Measurements from ENCODE around the gene SNRNP40. TPM values are rescaled to one million over a fixed set of nuclear protein-coding genes. Genes with fewer than 3 reads are reported as not detected.
A peak's percentile ranks its signal among the peaks of the same experiment; 100 is the strongest.

SNRNP40 gene
- polyA plus RNA-seq, 3 donors from 2014 or later: 80.7 to 150 (median 101) TPM

DNA sequence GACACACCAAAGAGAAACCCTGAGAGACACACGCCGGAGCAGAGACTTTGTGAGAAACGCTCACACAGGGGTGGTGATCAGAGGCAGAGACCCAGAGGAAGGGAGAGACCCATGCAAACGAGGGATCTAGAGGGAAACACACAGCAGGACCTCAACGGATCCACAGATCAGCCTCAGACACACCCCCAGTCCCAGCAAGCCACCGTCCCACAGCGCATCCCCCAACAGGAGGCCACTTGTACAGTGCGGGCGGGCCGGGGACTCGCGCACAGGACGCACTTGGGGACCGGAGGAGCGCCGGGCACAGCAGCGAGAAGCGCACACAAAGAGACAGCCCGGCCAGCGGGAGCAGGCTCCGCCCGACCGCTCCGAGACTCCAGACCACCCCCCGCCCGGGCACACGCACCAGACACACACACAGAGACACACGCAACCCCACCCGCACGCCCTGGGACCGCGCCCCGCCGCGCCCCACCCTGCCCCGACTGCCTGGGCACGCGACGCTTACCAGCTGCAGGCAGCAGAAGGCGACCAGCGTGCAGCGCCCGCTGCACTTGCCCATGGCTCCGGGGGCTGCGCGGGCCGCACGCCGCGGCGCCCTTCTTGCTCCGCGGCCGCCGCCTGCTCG is 57.5 kb downstream of the SNRNP40 start:
- Mint-ChIP-seq H3K27me3 (ENCODE audit: low read depth in 3 of 3) (peaks cover 15 to 35% (median 17%) of the 10 kb centered on the region in 3 donors), H3K36me3 (peaks cover 0 to 3% (median 0%) of the 10 kb centered on the region in 3 donors), H3K9me3 (peaks cover 0 to 1% (median 0%) of the 10 kb centered on the region in 6 donors), H3K4me3 (peak overlapping the region in 2 of 5 donors; percentile 60 to 63), H3K4me1 (peaks cover 9 to 19% of the 10 kb centered on the region in 2 donors), H3K27ac (no peak overlapping the region)
- no peak for DNase-seq

DNA sequence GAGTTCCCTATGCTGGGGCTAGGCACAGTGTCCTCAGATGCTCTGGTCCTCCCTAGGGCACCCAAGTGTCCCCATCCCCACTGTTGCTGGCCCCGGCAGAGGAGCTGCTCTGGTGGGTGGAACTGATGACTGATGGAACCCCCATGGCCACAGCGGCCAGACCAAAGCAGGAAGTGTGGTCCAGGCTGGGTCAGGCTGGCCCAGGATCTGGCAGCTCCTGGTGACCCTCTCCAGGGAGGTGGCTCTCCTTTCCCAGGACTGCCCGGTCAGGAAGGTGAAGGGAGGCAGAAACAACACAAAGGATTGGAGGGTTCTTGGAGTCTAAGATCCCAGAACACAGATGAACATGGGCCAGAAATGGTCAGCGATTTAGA is 58.0 kb downstream of the SNRNP40 start:
- no peak for DNase-seq
- Mint-ChIP-seq H3K4me1 (peaks cover 9 to 19% of the 10 kb centered on the region in 2 donors), H3K27me3 (ENCODE audit: low read depth in 3 of 3) (peaks cover 15 to 35% (median 17%) of the 10 kb centered on the region in 3 donors), H3K36me3 (peaks cover 0 to 3% (median 0%) of the 10 kb centered on the region in 3 donors), H3K4me3 (peak overlapping the region in 2 of 5 donors; percentile 60 to 63), H3K9me3 (peaks cover 0 to 1% (median 0%) of the 10 kb centered on the region in 6 donors), H3K27ac (no peak overlapping the region)

DNA sequence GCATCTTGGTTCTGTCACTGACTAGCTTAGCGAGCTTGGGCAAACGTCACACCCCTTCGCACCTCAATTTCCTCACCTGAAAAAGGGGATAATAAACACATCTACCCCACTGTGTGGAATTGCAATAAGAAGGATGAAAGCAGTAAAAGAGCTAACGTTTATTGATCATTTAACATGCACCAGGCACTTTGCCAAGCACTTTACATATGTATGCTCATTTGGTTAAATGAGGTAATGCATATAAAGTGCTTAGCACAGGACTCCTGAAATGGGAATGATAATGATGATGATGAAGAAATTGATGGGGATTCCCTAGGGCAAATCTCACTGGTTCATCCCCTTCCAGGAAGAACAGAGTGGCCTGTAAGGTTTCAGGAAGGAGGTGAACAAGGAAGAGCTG is 61.7 kb downstream of the SNRNP40 start:
- H3K27ac Mint-ChIP-seq: no peak overlapping the region
- no peak for DNase-seq
- peaks cover 6 to 20% (median 13%) of the 10 kb centered on the region in 3 donors for H3K27me3 Mint-ChIP-seq (ENCODE audit: low read depth in 3 of 3)
- no peaks in the 10 kb centered on the region for H3K36me3 Mint-ChIP-seq
- peaks cover 0 to 1% (median 0%) of the 10 kb centered on the region in 6 donors for H3K9me3 Mint-ChIP-seq
- no peak overlapping the region for H3K4me3 Mint-ChIP-seq
- peaks cover 3 to 8% of the 10 kb centered on the region in 2 donors for H3K4me1 Mint-ChIP-seq

- Mint-ChIP-seq H3K36me3 (no peaks in the 10 kb centered on the region), H3K9me3 (peaks cover 0 to 1% (median 0%) of the 10 kb centered on the region in 6 donors), H3K4me3 (no peak overlapping the region), H3K27me3 (ENCODE audit: low read depth in 3 of 3) (peaks cover 5 to 20% (median 13%) of the 10 kb centered on the region in 3 donors), H3K4me1 (peaks cover 3 to 7% of the 10 kb centered on the region in 2 donors), H3K27ac (no peak overlapping the region)
- DNase-seq: no peak
Observed at GRCh38 chr1:31234123-31234708, 62.4 kb downstream of the SNRNP40 start.

- H3K4me3 Mint-ChIP-seq: no peak overlapping the region
- H3K27ac Mint-ChIP-seq: no peak overlapping the region
- H3K9me3 Mint-ChIP-seq: no peaks in the 10 kb centered on the region
- H3K27me3 Mint-ChIP-seq (ENCODE audit: low read depth in 3 of 3): peaks cover 3 to 14% (median 8%) of the 10 kb centered on the region in 3 donors
- DNase-seq: no peak
- no peaks in the 10 kb centered on the region for H3K36me3 Mint-ChIP-seq
- H3K4me1 Mint-ChIP-seq: no peaks in the 10 kb centered on the region
Observed at GRCh38 chr1:31232689-31233088, 63.9 kb downstream of the SNRNP40 start.

- Mint-ChIP-seq H3K36me3 (no peaks in the 10 kb centered on the region), H3K4me3 (no peak overlapping the region), H3K9me3 (no peaks in the 10 kb centered on the region), H3K4me1 (no peaks in the 10 kb centered on the region), H3K27ac (no peak overlapping the region), H3K27me3 (ENCODE audit: low read depth in 3 of 3) (peaks cover 3 to 14% (median 8%) of the 10 kb centered on the region in 3 donors)
- no peak for DNase-seq
Observed at GRCh38 chr1:31231802-31232201, 64.8 kb downstream of the SNRNP40 start.

GRCh38 chr1:31230378-31230777 is 66.2 kb downstream of the SNRNP40 start:
- no peak overlapping the region for H3K27ac Mint-ChIP-seq
- H3K4me3 Mint-ChIP-seq: no peak overlapping the region
- no peaks in the 10 kb centered on the region for H3K4me1 Mint-ChIP-seq
- no peaks in the 10 kb centered on the region for H3K36me3 Mint-ChIP-seq
- no peaks in the 10 kb centered on the region for H3K9me3 Mint-ChIP-seq
- peaks cover 4 to 7% (median 6%) of the 10 kb centered on the region in 3 donors for H3K27me3 Mint-ChIP-seq (ENCODE audit: low read depth in 3 of 3)
- DNase-seq: no peak

DNA sequence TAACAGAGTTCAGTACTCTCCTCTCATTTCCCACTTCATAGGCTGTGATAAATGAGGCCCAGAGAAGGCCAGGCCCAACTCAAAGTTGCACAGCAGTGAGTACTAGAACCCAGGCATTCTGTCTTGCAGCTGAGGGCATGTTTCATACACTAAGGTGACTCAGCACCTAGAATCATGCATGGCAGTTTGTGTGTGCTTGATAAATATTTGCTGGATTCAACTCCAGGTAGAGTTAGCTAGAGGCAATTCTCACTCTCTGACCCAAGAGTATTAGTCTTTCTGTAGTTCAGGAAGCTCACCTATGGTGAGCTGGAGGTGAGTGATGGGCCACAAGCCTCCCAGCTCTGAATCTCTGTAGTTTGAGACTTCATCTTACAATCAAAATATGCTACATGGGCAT is 67.6 kb downstream of the SNRNP40 start:
- Mint-ChIP-seq H3K27me3 (ENCODE audit: low read depth in 3 of 3) (peaks cover 0 to 6% (median 0%) of the 10 kb centered on the region in 3 donors), H3K27ac (no peak overlapping the region), H3K9me3 (no peaks in the 10 kb centered on the region), H3K4me3 (no peak overlapping the region), H3K4me1 (no peaks in the 10 kb centered on the region), H3K36me3 (no peaks in the 10 kb centered on the region)
- DNase-seq: no peak

- no peaks in the 10 kb centered on the region for H3K36me3 Mint-ChIP-seq
- no peak for DNase-seq
- H3K27ac Mint-ChIP-seq: no peak overlapping the region
- H3K4me1 Mint-ChIP-seq: no peaks in the 10 kb centered on the region
- peaks cover 0 to 6% (median 2%) of the 10 kb centered on the region in 3 donors for H3K27me3 Mint-ChIP-seq (ENCODE audit: low read depth in 3 of 3)
- H3K4me3 Mint-ChIP-seq: no peak overlapping the region
- no peaks in the 10 kb centered on the region for H3K9me3 Mint-ChIP-seq
Observed at GRCh38 chr1:31227891-31228568, 68.6 kb downstream of the SNRNP40 start.

GRCh38 chr1:31224068-31224467 is 72.5 kb downstream of the SNRNP40 start:
- Mint-ChIP-seq H3K36me3 (no peaks in the 10 kb centered on the region), H3K4me3 (no peak overlapping the region), H3K9me3 (no peaks in the 10 kb centered on the region), H3K27me3 (ENCODE audit: low read depth in 3 of 3) (peaks cover 2 to 5% (median 2%) of the 10 kb centered on the region in 3 donors), H3K27ac (peak overlapping the region in 1 of 6 donors; percentile 4), H3K4me1 (no peaks in the 10 kb centered on the region)
- no peak for DNase-seq

GRCh38 chr1:31222176-31222575 is 74.4 kb downstream of the SNRNP40 start:
- Mint-ChIP-seq H3K9me3 (no peaks in the 10 kb centered on the region), H3K4me3 (no peak overlapping the region), H3K27me3 (ENCODE audit: low read depth in 3 of 3) (peaks cover 2 to 3% (median 2%) of the 10 kb centered on the region in 3 donors), H3K36me3 (no peaks in the 10 kb centered on the region), H3K4me1 (no peaks in the 10 kb centered on the region), H3K27ac (no peak overlapping the region)
- no peak for DNase-seq

- Mint-ChIP-seq H3K4me1 (no peaks in the 10 kb centered on the region), H3K36me3 (no peaks in the 10 kb centered on the region), H3K27me3 (ENCODE audit: low read depth in 3 of 3) (peaks cover 2% of the 10 kb centered on the region in 3 donors), H3K27ac (no peak overlapping the region), H3K4me3 (no peak overlapping the region), H3K9me3 (no peaks in the 10 kb centered on the region)
- DNase-seq: no peak
Observed at GRCh38 chr1:31221072-31221471, 75.5 kb downstream of the SNRNP40 start.

DNA sequence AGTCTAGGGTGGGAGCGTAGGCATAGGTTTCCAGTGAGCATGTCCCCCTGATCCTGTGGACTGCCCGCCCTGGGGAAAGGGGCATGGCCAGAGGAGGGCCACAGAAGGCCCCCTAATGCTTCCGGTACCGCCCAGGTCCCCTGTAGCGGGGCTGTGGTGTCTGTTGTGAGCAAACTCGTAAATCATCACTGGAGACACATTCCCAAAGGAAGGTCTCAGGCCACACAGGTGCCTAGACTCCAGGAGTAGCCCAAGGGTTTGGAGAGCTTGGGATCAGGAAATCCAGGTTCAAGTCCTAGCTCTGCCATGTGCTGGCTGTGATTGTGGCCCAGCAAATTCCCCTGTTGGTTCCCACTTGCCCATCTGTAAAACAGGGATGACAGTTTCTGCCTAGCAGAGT is 77.1 kb downstream of the SNRNP40 start:
- Mint-ChIP-seq H3K36me3 (no peaks in the 10 kb centered on the region), H3K27me3 (ENCODE audit: low read depth in 3 of 3) (peaks cover 2 to 4% (median 3%) of the 10 kb centered on the region in 3 donors)

GRCh38 chr1:31218705-31219104 is 77.9 kb downstream of the SNRNP40 start:
- no peak overlapping the region for H3K4me3 Mint-ChIP-seq
- H3K9me3 Mint-ChIP-seq: peaks cover 0 to 1% (median 0%) of the 10 kb centered on the region in 6 donors
- no peaks in the 10 kb centered on the region for H3K36me3 Mint-ChIP-seq
- H3K27me3 Mint-ChIP-seq (ENCODE audit: low read depth in 3 of 3): peaks cover 1 to 5% (median 3%) of the 10 kb centered on the region in 3 donors
- no peak overlapping the region for H3K27ac Mint-ChIP-seq
- no peaks in the 10 kb centered on the region for H3K4me1 Mint-ChIP-seq
- no peak for DNase-seq

More for the DNA sequence above, 77.1 kb downstream of the SNRNP40 start:
- Mint-ChIP-seq H3K4me3 (no peak overlapping the region), H3K4me1 (no peaks in the 10 kb centered on the region), H3K27ac (no peak overlapping the region), H3K9me3 (peaks cover 0 to under 1% (median 0%) of the 10 kb centered on the region in 6 donors)
- DNase-seq: no peak
